ENCODE results near the gene GCK. TPM values are rescaled to one million over a fixed set of nuclear protein-coding genes. Genes with fewer than 3 reads are reported as not detected.

GCK gene
- total and polyA plus RNA-seq, 4 donors, result 0.09 to 12.7 (median 0.44) TPM

GRCh38 chr7:44222074-44222473, 32.8 kb upstream of the GCK start:
- WGBS, result 85% methylated on average over 11 of the region's 11 CpGs
- H3K4me3 ChIP-seq (ENCODE audit: low read depth in 1 of 3, low read length in 3 of 3), result no peak overlapping the region
- H3K27ac ChIP-seq (ENCODE audit: low read depth in 1 of 2, low read length in 2 of 2), result no peak overlapping the region
- no peak overlapping the region for H3K9ac ChIP-seq (ENCODE audit: low read depth in 1 of 2, low read length in 2 of 2)
- no peaks in the 10 kb centered on the region for H3K36me3 ChIP-seq (ENCODE audit: control insufficient read depth in 4 of 4, insufficient read depth in 3 of 4, low read depth in 1 of 4, low read length in 3 of 4)
- H3K4me1 ChIP-seq (ENCODE audit: control insufficient read depth in 4 of 4, insufficient read depth in 4 of 4, low read length in 3 of 4), result no peaks in the 10 kb centered on the region
- no peaks in the 10 kb centered on the region for H3K27me3 ChIP-seq (ENCODE audit: control insufficient read depth in 4 of 4, insufficient read depth in 4 of 4, low read length in 3 of 4)
- no peak for DNase-seq (ENCODE audit: low spot score)
- TF ChIP-seq CTCF (IDR thresholded peaks at IDR 0.05; ENCODE audit: low read depth, low read length, missing input control), result no peak
- H3K9me3 ChIP-seq (ENCODE audit: control insufficient read depth in 4 of 4, low read length in 3 of 4), result no peaks in the 10 kb centered on the region

- H3K4me1 ChIP-seq (ENCODE audit: control insufficient read depth in 4 of 4, insufficient read depth in 4 of 4, low read length in 3 of 4), result no peaks in the 10 kb centered on the region
- no peaks in the 10 kb centered on the region for H3K36me3 ChIP-seq (ENCODE audit: control insufficient read depth in 4 of 4, insufficient read depth in 3 of 4, low read depth in 1 of 4, low read length in 3 of 4)
- H3K4me3 ChIP-seq (ENCODE audit: low read depth in 1 of 3, low read length in 3 of 3), result no peak overlapping the region
- H3K9ac ChIP-seq (ENCODE audit: low read depth in 1 of 2, low read length in 2 of 2), result no peak overlapping the region
- no peaks in the 10 kb centered on the region for H3K9me3 ChIP-seq (ENCODE audit: control insufficient read depth in 4 of 4, low read length in 3 of 4)
- H3K27ac ChIP-seq (ENCODE audit: low read depth in 1 of 2, low read length in 2 of 2), result no peak overlapping the region
- 72% methylated on average over 30 of the region's 30 CpGs for WGBS
- no peak for DNase-seq (ENCODE audit: low spot score)
- TF ChIP-seq HNF4G (IDR thresholded peaks at IDR 0.05) (no peak), RAD21 (IDR thresholded peaks at IDR 0.05) (no peak), NR2F2 (IDR thresholded peaks at IDR 0.05) (no peak), CTCF (IDR thresholded peaks at IDR 0.05; ENCODE audit: low read depth, low read length, missing input control) (no peak), REST (IDR thresholded peaks at IDR 0.05) (no peak), HNF4A (conservative IDR thresholded peaks at IDR 0.05) (no peak)
- H3K27me3 ChIP-seq (ENCODE audit: control insufficient read depth in 4 of 4, insufficient read depth in 4 of 4, low read length in 3 of 4), result no peaks in the 10 kb centered on the region
These were observed 32.1 kb upstream of the GCK start for GRCh38 chr7:44221231-44221791.

GRCh38 chr7:44220358-44221112, 31.3 kb upstream of the GCK start:
- WGBS, result 90% methylated on average over 24 of the region's 24 CpGs
- Histone ChIP-seq H3K27me3 (ENCODE audit: control insufficient read depth in 4 of 4, insufficient read depth in 4 of 4, low read length in 3 of 4) (no peaks in the 10 kb centered on the region), H3K27ac (ENCODE audit: low read depth in 1 of 2, low read length in 2 of 2) (no peak overlapping the region), H3K4me1 (ENCODE audit: control insufficient read depth in 4 of 4, insufficient read depth in 4 of 4, low read length in 3 of 4) (no peaks in the 10 kb centered on the region), H3K4me3 (ENCODE audit: low read depth in 1 of 3, low read length in 3 of 3) (no peak overlapping the region), H3K9me3 (ENCODE audit: control insufficient read depth in 4 of 4, low read length in 3 of 4) (no peaks in the 10 kb centered on the region), H3K9ac (ENCODE audit: low read depth in 1 of 2, low read length in 2 of 2) (no peak overlapping the region), H3K36me3 (ENCODE audit: control insufficient read depth in 4 of 4, insufficient read depth in 3 of 4, low read depth in 1 of 4, low read length in 3 of 4) (no peaks in the 10 kb centered on the region)
- no peak for DNase-seq (ENCODE audit: low spot score)
- TF ChIP-seq GABPA (IDR thresholded peaks at IDR 0.05 in 1 of 2, conservative IDR thresholded peaks at IDR 0.05 in 1 of 2) (no peak), ATF3 (IDR thresholded peaks at IDR 0.05) (no peak), TAF1 (conservative IDR thresholded peaks at IDR 0.05) (no peak), MAX (IDR thresholded peaks at IDR 0.05) (no peak), HNF4A (conservative IDR thresholded peaks at IDR 0.05) (no peak), HNF4G (IDR thresholded peaks at IDR 0.05) (no peak), JUND (IDR thresholded peaks at IDR 0.05) (no peak)
